ENCODE results near the gene PDP2.

DNA sequence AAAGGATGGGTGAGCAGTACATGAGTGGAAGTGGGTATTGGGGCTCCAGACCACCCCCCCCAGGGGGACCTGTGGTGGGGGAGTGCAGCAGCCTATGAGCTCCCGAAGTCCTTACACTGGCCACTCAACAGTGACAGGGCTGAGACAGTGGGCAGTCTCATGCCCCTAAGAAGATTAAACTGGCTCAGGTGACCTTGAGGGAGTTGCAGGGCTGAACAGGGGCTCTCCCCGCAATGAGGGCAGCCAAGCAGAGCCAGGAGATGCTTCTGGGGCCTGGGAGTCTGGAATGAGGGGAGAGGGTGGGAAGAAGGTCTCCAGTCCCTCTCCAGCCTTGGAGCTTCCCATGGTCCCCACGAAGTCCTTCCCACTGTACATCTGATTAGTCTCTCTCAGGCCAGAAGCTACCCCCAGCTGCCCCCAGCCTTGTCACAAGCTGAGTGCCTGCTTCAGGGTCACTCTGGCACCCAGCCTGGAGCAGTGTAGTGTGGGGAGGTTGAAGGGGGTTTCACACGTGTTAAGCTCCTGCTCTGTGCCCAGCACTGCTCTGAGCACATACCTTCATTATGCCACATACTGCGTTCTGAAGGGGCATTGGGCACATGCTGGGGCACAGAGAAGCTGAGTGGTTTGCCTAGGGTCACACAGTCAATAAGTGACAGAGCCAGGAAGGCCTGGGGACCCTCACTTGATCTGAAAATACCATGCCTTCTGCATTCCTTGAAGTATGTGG, 39.4 kb downstream of the PDP2 start:
- TF ChIP-seq, protein P1, sequence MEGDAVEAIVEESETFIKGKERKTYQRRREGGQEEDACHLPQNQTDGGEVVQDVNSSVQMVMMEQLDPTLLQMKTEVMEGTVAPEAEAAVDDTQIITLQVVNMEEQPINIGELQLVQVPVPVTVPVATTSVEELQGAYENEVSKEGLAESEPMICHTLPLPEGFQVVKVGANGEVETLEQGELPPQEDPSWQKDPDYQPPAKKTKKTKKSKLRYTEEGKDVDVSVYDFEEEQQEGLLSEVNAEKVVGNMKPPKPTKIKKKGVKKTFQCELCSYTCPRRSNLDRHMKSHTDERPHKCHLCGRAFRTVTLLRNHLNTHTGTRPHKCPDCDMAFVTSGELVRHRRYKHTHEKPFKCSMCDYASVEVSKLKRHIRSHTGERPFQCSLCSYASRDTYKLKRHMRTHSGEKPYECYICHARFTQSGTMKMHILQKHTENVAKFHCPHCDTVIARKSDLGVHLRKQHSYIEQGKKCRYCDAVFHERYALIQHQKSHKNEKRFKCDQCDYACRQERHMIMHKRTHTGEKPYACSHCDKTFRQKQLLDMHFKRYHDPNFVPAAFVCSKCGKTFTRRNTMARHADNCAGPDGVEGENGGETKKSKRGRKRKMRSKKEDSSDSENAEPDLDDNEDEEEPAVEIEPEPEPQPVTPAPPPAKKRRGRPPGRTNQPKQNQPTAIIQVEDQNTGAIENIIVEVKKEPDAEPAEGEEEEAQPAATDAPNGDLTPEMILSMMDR (IDR thresholded peaks at IDR 0.05), result no peak
- TF ChIP-seq POLR2A (IDR thresholded peaks at IDR 0.05), result no peak

Data from tibial nerve (tissue), 3 donors.